Keratinocyte (primary cell): Measurements from ENCODE around the gene LDLRAD4. TPM values are rescaled to one million over a fixed set of nuclear protein-coding genes. Genes with fewer than 3 reads are reported as not detected.

Source experiments
- DNase-seq: peaks from one replicate; pipeline ENCODE4 v3.0.0-alpha.2; 2011; ENCODE audit warnings: low read depth, missing footprints, low spot score
- FAIRE-seq: peaks from 2 replicates; lab custom pipeline; 2011; peaks lifted over from hg19 to GRCh38; lab: Jason Lieb, UNC
- H2AFZ ChIP-seq: 2 replicates; pipeline ENCODE4 v1.6.0; 2012; ENCODE audit warnings: low read length, control low read depth, inconsistent platforms; ENCODE audit not compliant: control insufficient read depth
- H3K27ac ChIP-seq: 2 replicates; pipeline ENCODE4 v1.5.1; 2011; ENCODE audit warnings: low read length; ENCODE audit not compliant: control insufficient read depth, insufficient read depth
- H3K27me3 ChIP-seq: 3 replicates; pipeline ENCODE4 v1.6.0; 2011; ENCODE audit warnings: low read length; ENCODE audit not compliant: control insufficient read depth, insufficient read depth; ENCODE audit errors: extremely low read depth
- H3K36me3 ChIP-seq, 2 experiments: 2 replicates in 1 of 2; 3 replicates in 1 of 2; pipeline ENCODE4 v1.5.1; 2011; ENCODE audit warnings: low read length in 2 of 2, mild to moderate bottlenecking in 1 of 2; ENCODE audit not compliant: control insufficient read depth in 2 of 2, insufficient read depth in 2 of 2; ENCODE audit errors: extremely low read depth in 1 of 2
- H3K4me1 ChIP-seq: 3 replicates; pipeline ENCODE4 v1.5.1; 2011; ENCODE audit warnings: low read length; ENCODE audit not compliant: control insufficient read depth, insufficient read depth; ENCODE audit errors: extremely low read depth
- H3K4me2 ChIP-seq: 3 replicates; pipeline ENCODE4 v1.6.0; 2011; ENCODE audit warnings: low read depth, low read length; ENCODE audit not compliant: control insufficient read depth, insufficient read depth; ENCODE audit errors: extremely low read depth
- H3K4me3 ChIP-seq, 3 experiments: fragments of 200-600 bp in 1 of 3; sonication (generic) in 1 of 3; 2 replicates in 2 of 3; 3 replicates in 1 of 3; pipeline ENCODE4 v1.5.1; 2011 to 2016; ENCODE audit warnings: low read length in 3 of 3, mild to moderate bottlenecking in 3 of 3, control low read depth in 2 of 3, inconsistent platforms in 1 of 3, low read depth in 1 of 3, mixed read lengths in 1 of 3, mixed run types in 1 of 3, moderate library complexity in 1 of 3; ENCODE audit not compliant: control insufficient read depth in 2 of 3, insufficient read depth in 2 of 3; ENCODE audit errors: extremely low read depth in 1 of 3
- H3K79me2 ChIP-seq: 2 replicates; pipeline ENCODE4 v1.6.0; 2012; ENCODE audit warnings: low read length; ENCODE audit not compliant: control insufficient read depth, insufficient read depth
- H3K9ac ChIP-seq: 3 replicates; pipeline ENCODE4 v1.6.0; 2011; ENCODE audit warnings: low read length; ENCODE audit not compliant: control insufficient read depth, insufficient read depth; ENCODE audit errors: extremely low read depth
- H3K9me1 ChIP-seq: 3 replicates; pipeline ENCODE4 v1.6.0; 2011; ENCODE audit warnings: low read length; ENCODE audit not compliant: control insufficient read depth, insufficient read depth; ENCODE audit errors: extremely low read depth
- H3K9me3 ChIP-seq: 2 replicates; pipeline ENCODE4 v1.5.1; 2012; ENCODE audit warnings: low read depth, low read length; ENCODE audit not compliant: control insufficient read depth
- H4K20me1 ChIP-seq: 3 replicates; pipeline ENCODE4 v1.6.0; 2011; ENCODE audit warnings: low read length; ENCODE audit not compliant: control insufficient read depth, insufficient read depth; ENCODE audit errors: extremely low read depth
- CTCF ChIP-seq, 3 experiments: IDR thresholded peaks in 1 of 3; conservative IDR thresholded peaks in 1 of 3; optimal IDR thresholded peaks in 1 of 3; 2 replicates in 2 of 3; 3 replicates in 1 of 3; pipeline versions ENCODE3 to v1.5.1; 2011; ENCODE audit warnings: low read length in 3 of 3, mild to moderate bottlenecking in 3 of 3, moderate library complexity in 2 of 3, control low read depth in 1 of 3, inconsistent platforms in 1 of 3; ENCODE audit not compliant: insufficient read depth in 2 of 3; ENCODE audit errors: extremely low read depth in 1 of 3
- EZH2 ChIP-seq: IDR thresholded peaks from one replicate; pipeline ENCODE4 v1.6.1; 2012; ENCODE audit warnings: inconsistent platforms, mild to moderate bottlenecking, low read length, moderate library complexity
- dilution Hi-C: fragments of 300-500 bp; cut with MboI; formaldehyde crosslinking; loops from one replicate; pipeline ENCODE4 v1.7.0; 2020; ENCODE audit warnings: low sequenced_read_pairs; ENCODE audit not compliant: extremely low pct_ligation_motif_present
- polyA plus RNA-seq, 5 experiments: library from polyadenylated mRNA; depleted of rRNA in 3 of 5; stranded (reverse) in 3 of 5; stranded (forward) in 1 of 5; unstranded in 1 of 5; fragments of >200 nt; gene quantifications; 1 replicate in 1 of 5; 2 replicates in 3 of 5; 3 replicates in 1 of 5; pipeline versions ENCODE4 v1.2.1 to v1.2.3, GENCODE V29; 2011 to 2012; ENCODE audit warnings: missing spikeins in 2 of 5, low read depth in 1 of 5, low replicate concordance in 1 of 5

The LDLRAD4 gene
- polyA plus RNA-seq, 1 donor (not counting 4 experiments of a cell fraction or from before 2014, with no cell fraction given) = not detected

GRCh38 chr18:13300029-13300428 lies 81.5 kb downstream of the LDLRAD4 start:
- FAIRE-seq = no peak
- dilution Hi-C loops = no loop called here
- DNase-seq = no peak

GRCh38 chr18:13300796-13301195 lies 82.2 kb downstream of the LDLRAD4 start:
- TF ChIP-seq EZH2 (no peak), CTCF (optimal IDR thresholded peaks at IDR 0.05 in 1 of 3, IDR thresholded peaks at IDR 0.05 in 1 of 3, conservative IDR thresholded peaks at IDR 0.05 in 1 of 3; ENCODE audit: extremely low read depth in 1 of 3, insufficient read depth in 2 of 3, low read length in 3 of 3) (no peak)
- Histone ChIP-seq H3K36me3 (no peaks in the 10 kb centered on the region), H3K4me2 (no peak overlapping the region), H2AFZ (no peak overlapping the region), H3K4me3 (no peak overlapping the region), H3K9me1 (no peaks in the 10 kb centered on the region), H3K27ac (no peak overlapping the region), H3K79me2 (no peaks in the 10 kb centered on the region), H3K9ac (no peak overlapping the region), H3K4me1 (no peaks in the 10 kb centered on the region), H3K9me3 (peaks cover 3% of the 10 kb centered on the region), H4K20me1 (no peaks in the 10 kb centered on the region), H3K27me3 (no peaks in the 10 kb centered on the region)
- FAIRE-seq (no peak), DNase-seq (no peak)
- dilution Hi-C loops = no loop called here

More at GRCh38 chr18:13300029-13300428, 81.5 kb downstream of the LDLRAD4 start:
- Histone ChIP-seq H3K9ac (no peak overlapping the region), H3K79me2 (no peaks in the 10 kb centered on the region), H4K20me1 (no peaks in the 10 kb centered on the region), H3K4me3 (no peak overlapping the region), H3K9me3 (peaks cover 3% of the 10 kb centered on the region), H3K4me2 (no peak overlapping the region), H3K27me3 (no peaks in the 10 kb centered on the region), H3K36me3 (no peaks in the 10 kb centered on the region), H3K9me1 (no peaks in the 10 kb centered on the region), H2AFZ (no peak overlapping the region), H3K27ac (no peak overlapping the region), H3K4me1 (no peaks in the 10 kb centered on the region)
- TF ChIP-seq CTCF (optimal IDR thresholded peaks at IDR 0.05 in 1 of 3, IDR thresholded peaks at IDR 0.05 in 1 of 3, conservative IDR thresholded peaks at IDR 0.05 in 1 of 3; ENCODE audit: extremely low read depth in 1 of 3, insufficient read depth in 2 of 3, low read length in 3 of 3) (no peak), EZH2 (no peak)
